ENCODE data around the gene BTC. TPM values are rescaled to one million over a fixed set of nuclear protein-coding genes. Genes with fewer than 3 reads are reported as not detected.
"Not testable (repeated sequence)": the region's sequence is repeated elsewhere in the genome, so short reads cannot be mapped to it uniquely, and the experiment has no call there.

The BTC gene
- total RNA-seq, 4 donors from 2014 or later: 0.10 to 0.16 TPM; not detected in 2

DNA sequence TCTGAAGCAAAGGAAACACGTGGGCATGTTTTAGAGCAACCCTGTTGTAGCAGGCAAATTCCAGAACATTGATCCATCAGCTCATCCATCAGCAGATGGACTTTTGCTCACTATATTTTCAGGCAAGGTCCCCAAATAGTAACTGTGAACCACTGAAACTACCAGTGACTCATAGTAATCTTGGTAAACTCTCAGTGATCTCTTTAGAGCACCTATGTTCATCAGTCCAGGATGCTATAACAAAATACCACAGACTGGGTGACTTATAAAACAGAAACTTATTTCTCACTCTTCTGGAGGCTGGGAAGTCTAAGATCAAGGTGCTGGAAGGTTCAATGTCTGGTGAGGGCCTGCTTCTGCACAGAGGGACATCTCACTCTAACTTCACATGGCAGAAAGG is 28.9 kb upstream of the BTC start:
- Histone ChIP-seq H3K4me3 (no peak overlapping the region), H3K4me1 (no peaks in the 10 kb centered on the region), H3K36me3 (no peaks in the 10 kb centered on the region), H3K27ac (no peak overlapping the region), H3K9me3 (no peaks in the 10 kb centered on the region), H3K27me3 (no peaks in the 10 kb centered on the region)
- ATAC-seq (no peak), DNase-seq (no peak)
- TF ChIP-seq, protein P1, sequence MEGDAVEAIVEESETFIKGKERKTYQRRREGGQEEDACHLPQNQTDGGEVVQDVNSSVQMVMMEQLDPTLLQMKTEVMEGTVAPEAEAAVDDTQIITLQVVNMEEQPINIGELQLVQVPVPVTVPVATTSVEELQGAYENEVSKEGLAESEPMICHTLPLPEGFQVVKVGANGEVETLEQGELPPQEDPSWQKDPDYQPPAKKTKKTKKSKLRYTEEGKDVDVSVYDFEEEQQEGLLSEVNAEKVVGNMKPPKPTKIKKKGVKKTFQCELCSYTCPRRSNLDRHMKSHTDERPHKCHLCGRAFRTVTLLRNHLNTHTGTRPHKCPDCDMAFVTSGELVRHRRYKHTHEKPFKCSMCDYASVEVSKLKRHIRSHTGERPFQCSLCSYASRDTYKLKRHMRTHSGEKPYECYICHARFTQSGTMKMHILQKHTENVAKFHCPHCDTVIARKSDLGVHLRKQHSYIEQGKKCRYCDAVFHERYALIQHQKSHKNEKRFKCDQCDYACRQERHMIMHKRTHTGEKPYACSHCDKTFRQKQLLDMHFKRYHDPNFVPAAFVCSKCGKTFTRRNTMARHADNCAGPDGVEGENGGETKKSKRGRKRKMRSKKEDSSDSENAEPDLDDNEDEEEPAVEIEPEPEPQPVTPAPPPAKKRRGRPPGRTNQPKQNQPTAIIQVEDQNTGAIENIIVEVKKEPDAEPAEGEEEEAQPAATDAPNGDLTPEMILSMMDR (IDR thresholded peaks at IDR 0.05 in 4 of 5, conservative IDR thresholded peaks at IDR 0.05 in 1 of 5): no peak
- TF ChIP-seq POLR2A (IDR thresholded peaks at IDR 0.05): no peak
- in situ Hi-C loops (cut with MboI; ENCODE audit: low sequenced_read_pairs in 4 of 4) (no loop called here), intact Hi-C loops (cut with DNase I; ENCODE audit: low total_unique reads) (no loop called here)

DNA sequence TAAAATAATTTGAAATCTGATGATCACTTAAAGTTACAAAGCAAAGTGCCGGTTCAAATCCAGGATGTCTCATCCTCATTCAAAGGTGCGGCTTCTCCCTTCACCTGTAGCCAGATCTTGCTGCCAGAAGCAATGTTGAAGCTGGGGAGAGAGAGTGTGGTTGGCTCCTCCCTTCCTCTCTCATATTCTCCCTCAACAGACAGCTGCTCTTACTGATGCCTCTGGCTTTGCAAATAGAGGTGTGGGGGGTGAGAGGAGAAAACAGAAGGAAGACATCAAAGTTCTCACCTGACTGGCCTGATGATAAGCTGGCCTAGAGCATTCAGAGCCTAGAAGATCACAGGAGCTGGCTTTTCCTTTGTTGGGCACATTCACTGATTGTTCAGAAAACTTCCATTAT is 28.3 kb upstream of the BTC start:
- TF ChIP-seq POLR2A (IDR thresholded peaks at IDR 0.05): no peak
- TF ChIP-seq, protein P1 (IDR thresholded peaks at IDR 0.05 in 4 of 5, conservative IDR thresholded peaks at IDR 0.05 in 1 of 5): no peak
- H3K27ac ChIP-seq: no peak overlapping the region
- in situ Hi-C loops (cut with MboI; ENCODE audit: low sequenced_read_pairs in 4 of 4) (no loop called here), intact Hi-C loops (cut with DNase I; ENCODE audit: low total_unique reads) (no loop called here)
- no peaks in the 10 kb centered on the region for H3K9me3 ChIP-seq
- no peaks in the 10 kb centered on the region for H3K4me1 ChIP-seq
- H3K4me3 ChIP-seq: no peak overlapping the region
- no peaks in the 10 kb centered on the region for H3K36me3 ChIP-seq
- ATAC-seq: no peak
- no peak for DNase-seq
- H3K27me3 ChIP-seq: no peaks in the 10 kb centered on the region

DNA sequence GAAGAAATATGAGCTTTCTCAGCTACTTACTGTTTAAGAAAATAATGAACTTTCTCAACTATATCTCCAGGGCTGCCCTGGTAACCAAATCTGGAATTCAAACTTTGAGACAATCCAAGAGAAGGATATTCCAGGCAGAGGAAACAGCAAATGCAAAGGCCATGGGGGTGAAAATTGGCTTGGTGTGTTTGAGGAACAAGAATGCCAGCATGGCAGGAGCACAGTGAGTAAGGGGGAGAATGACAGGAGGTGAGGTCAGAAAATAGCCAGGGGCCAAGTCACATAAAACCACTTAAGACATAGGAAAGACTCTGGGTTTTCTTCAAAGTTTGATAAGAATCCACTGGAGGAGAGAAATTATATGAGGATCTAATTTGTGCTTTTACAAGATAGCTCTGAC is 27.2 kb upstream of the BTC start:
- no peak for ATAC-seq
- no peaks in the 10 kb centered on the region for H3K4me1 ChIP-seq
- no peak overlapping the region for H3K4me3 ChIP-seq
- in situ Hi-C loops (cut with MboI; ENCODE audit: low sequenced_read_pairs in 4 of 4) (no loop called here), intact Hi-C loops (cut with DNase I; ENCODE audit: low total_unique reads) (no loop called here)
- no peaks in the 10 kb centered on the region for H3K9me3 ChIP-seq
- DNase-seq: no peak
- no peaks in the 10 kb centered on the region for H3K27me3 ChIP-seq
- TF ChIP-seq, protein P1 (IDR thresholded peaks at IDR 0.05 in 4 of 5, conservative IDR thresholded peaks at IDR 0.05 in 1 of 5): no peak
- TF ChIP-seq POLR2A (IDR thresholded peaks at IDR 0.05): no peak
- no peaks in the 10 kb centered on the region for H3K36me3 ChIP-seq
- no peak overlapping the region for H3K27ac ChIP-seq

DNA sequence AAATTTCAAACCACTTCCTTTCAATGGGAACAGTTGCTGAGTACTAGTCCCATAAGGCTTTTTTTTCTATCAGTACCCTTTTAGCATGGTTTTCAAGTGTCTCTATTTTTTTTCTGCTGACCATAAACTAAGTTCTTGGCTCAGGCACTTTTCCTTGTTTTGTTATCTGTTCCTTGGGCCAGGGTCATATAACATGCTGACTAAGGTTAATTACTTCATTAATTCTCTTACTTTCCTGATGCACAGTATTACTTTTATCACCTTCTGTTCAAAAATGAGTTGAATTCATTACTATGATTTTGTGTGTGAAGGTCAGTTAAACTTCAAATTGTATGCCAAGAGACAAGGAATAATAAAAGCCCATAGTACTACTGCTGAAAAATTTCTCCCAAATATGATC is 19.7 kb upstream of the BTC start:
- in situ Hi-C loops (cut with MboI; ENCODE audit: low sequenced_read_pairs in 4 of 4) (no loop called here), intact Hi-C loops (cut with DNase I; ENCODE audit: low total_unique reads) (no loop called here)
- TF ChIP-seq POLR2A (IDR thresholded peaks at IDR 0.05): no peak
- Histone ChIP-seq H3K27me3 (no peaks in the 10 kb centered on the region), H3K4me1 (no peaks in the 10 kb centered on the region), H3K9me3 (no peaks in the 10 kb centered on the region), H3K4me3 (no peak overlapping the region), H3K27ac (no peak overlapping the region), H3K36me3 (no peaks in the 10 kb centered on the region)
- no peak for DNase-seq
- no peak for ATAC-seq

DNA sequence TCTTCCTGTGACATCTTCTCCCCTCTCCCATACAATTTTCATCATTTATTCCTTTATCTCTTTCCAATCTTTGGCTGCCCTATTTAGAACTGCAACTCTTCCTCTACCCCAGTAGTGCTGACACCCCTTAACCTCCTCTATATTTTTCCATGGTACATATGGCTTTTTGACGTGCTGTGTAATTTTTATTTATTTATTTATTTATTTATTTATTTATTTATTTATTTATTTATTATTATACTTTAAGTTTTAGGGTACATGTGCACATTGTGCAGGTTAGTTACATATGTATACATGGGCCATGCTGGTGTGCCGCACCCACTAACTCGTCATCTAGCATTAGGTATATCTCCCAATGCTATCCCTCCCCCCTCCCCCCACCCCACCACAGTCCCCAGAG is 17.7 kb upstream of the BTC start:
- in situ Hi-C loops (cut with MboI; ENCODE audit: low sequenced_read_pairs in 4 of 4); H3K27me3 ChIP-seq; H3K4me1 ChIP-seq; DNase-seq; H3K9me3 ChIP-seq; ATAC-seq; H3K4me3 ChIP-seq; H3K36me3 ChIP-seq; intact Hi-C loops (cut with DNase I; ENCODE audit: low total_unique reads); H3K27ac ChIP-seq: not testable (repeated sequence)

- no peaks in the 10 kb centered on the region for H3K27me3 ChIP-seq
- no peaks in the 10 kb centered on the region for H3K9me3 ChIP-seq
- DNase-seq (no peak), ATAC-seq (no peak)
- H3K4me1 ChIP-seq: no peaks in the 10 kb centered on the region
- no peak overlapping the region for H3K27ac ChIP-seq
- H3K36me3 ChIP-seq: no peaks in the 10 kb centered on the region
- TF ChIP-seq POLR2A (IDR thresholded peaks at IDR 0.05): no peak
- TF ChIP-seq, protein P1 (IDR thresholded peaks at IDR 0.05 in 4 of 5, conservative IDR thresholded peaks at IDR 0.05 in 1 of 5): no peak
- in situ Hi-C loops (cut with MboI; ENCODE audit: low sequenced_read_pairs in 4 of 4) (no loop called here), intact Hi-C loops (cut with DNase I; ENCODE audit: low total_unique reads) (no loop called here)
- H3K4me3 ChIP-seq: no peak overlapping the region
Observed at GRCh38 chr4:74805601-74806000, 11.3 kb upstream of the BTC start.
